NCI-H2171 treated with DMSO at 0.1 percent for 48 hours (cell line): ENCODE measurements around the gene ATG13.

Experiments
- DNase-seq: peaks from one replicate; lab custom pipeline; 2025; lab: John Stamatoyannopoulos, UW

Gene ATG13

DNA sequence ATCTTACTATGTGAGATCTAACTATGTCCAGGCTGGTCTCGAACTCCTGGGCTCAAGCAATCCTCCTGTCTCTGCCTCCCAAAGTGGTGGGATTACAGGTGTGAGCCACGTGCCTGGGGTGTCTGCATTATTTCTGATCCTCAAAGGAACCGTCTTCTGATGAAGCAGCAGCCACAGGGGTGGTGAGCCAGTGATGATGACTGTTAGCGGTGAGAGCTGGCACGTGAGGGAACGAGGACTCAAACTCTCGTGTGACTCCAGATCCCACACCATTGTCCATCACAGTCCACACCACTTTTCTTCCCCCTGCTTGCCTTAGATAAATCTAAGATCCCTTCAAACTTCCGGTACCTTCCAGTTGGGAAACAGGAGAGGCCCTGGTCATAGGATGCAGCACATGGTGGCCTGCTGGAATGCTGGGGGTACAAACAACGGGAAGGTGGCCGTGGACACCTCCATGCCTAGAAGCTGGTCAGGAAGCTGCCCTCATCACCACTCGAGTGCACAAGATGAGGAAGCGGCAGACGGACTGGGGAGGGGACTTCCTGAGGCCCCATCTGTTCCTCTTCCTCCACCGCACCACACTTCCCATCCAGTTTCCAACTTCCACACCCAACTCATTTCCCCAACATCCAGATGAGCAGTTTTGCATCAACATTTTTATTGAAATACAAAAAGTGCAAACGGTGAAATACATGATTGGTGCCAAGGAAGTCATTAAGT lies 59.2 kb downstream of the ATG13 start:
- DNase-seq, result no peak

DNA sequence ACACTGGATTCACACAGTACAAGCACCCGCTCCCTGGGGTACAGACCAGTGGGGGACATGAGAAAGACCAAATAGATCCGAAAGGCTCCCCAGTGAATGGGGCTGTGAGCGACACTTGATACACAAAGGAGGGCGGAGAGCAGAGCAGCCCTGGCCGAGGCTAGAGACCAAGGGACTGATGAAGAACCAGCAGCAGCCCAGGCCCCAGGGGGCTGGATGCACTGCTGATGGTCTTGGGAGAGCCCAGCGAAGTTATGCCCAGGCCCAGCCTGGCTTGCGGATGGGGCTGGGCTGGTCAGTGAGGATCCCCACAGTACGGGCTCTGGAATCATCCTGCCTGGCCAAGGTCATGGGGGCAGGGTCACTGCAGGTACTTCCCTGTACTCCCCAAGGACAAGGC lies 59.8 kb downstream of the ATG13 start:
- no peak for DNase-seq

- DNase-seq, result no peak
These were observed 60.8 kb downstream of the ATG13 start for GRCh38 chr11:46677991-46678740.

- no peak for DNase-seq
These were observed 61.4 kb downstream of the ATG13 start for GRCh38 chr11:46678741-46679130.

DNA sequence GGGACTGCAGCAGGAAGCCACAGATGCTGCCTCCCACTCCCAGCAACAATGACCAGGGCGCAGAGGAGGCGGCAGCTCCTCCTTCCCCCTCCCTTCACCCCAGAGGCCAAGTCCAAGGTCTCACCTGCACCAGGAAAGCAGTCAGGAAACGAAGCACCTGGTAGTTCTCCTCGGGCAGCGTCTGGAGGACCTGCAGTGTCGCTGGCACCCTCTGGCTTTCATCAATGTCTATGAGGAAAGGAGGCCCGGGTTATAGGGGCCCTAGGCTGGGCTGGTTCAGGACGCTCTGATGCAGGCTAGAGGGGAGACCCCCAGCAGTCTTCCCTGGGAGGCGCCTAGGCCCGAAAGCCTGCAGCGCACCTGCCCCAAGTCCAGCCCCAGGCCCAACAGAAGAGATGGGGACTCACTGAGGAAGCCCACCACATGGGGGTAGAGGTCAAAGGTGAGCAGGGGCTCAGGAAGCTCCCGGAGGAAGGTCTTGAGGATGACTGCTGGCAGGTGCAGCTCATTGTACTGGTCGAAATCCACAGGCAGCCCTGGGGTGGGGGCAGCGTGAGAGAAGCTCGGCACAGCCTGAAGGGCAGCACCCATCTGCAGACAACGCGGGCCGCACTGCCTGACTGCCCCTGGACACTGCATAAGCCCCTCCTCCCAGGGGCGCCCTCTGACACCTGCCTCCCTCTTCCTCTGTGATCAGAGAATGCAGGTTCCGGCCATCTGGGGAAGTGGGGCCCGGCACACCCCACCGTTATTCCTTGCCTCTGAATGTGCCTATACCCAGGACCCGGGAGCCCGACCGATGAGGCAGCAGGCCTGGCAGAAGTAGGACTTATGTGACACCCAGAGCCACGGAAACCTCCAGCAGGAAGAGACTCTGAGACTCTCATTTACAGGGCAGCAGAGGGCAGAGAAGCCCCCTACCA lies 62.1 kb downstream of the ATG13 start:
- DNase-seq, result no peak

- no peak for DNase-seq
These were observed 62.9 kb downstream of the ATG13 start for GRCh38 chr11:46680164-46680760.

DNA sequence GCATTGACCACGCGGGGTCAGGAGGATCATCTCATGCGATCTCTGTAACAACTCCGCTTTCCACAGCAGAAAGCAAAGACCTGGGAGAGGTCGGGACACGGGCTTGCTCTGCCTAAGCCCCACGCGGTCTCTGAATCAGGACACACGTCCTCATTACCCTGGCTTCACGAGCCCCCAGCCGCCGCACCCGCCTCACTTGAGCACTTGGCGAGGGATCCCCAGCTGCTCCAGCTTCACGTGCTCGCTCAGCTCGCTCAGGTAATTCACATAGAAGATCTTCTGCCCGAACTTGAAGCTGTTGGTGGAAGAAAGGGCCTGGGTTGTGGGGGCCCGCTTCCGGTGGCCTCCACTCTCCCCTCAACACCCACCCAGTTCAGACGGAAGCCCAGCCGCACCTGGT lies 63.5 kb downstream of the ATG13 start:
- no peak for DNase-seq

DNA sequence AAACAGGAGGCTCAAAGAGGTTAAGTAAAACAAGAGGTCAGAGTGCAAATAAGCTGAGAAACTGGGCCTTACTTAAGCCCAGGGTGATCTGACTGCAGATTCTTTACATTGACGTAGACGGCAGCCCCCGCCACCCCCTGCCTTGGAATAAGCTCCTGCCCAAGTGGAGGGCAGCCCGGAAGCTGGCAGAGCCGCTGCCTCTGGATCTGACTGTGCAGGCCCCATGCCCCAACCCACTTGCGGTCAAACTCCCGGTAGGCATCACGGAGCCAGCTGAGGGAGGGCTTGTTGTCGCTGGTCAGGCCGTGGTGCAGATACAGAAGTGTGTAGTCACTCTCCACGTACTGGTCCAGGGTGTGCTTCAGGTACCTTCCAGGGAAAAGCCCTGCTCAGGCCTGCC lies 64.5 kb downstream of the ATG13 start:
- DNase-seq, result no peak

DNA sequence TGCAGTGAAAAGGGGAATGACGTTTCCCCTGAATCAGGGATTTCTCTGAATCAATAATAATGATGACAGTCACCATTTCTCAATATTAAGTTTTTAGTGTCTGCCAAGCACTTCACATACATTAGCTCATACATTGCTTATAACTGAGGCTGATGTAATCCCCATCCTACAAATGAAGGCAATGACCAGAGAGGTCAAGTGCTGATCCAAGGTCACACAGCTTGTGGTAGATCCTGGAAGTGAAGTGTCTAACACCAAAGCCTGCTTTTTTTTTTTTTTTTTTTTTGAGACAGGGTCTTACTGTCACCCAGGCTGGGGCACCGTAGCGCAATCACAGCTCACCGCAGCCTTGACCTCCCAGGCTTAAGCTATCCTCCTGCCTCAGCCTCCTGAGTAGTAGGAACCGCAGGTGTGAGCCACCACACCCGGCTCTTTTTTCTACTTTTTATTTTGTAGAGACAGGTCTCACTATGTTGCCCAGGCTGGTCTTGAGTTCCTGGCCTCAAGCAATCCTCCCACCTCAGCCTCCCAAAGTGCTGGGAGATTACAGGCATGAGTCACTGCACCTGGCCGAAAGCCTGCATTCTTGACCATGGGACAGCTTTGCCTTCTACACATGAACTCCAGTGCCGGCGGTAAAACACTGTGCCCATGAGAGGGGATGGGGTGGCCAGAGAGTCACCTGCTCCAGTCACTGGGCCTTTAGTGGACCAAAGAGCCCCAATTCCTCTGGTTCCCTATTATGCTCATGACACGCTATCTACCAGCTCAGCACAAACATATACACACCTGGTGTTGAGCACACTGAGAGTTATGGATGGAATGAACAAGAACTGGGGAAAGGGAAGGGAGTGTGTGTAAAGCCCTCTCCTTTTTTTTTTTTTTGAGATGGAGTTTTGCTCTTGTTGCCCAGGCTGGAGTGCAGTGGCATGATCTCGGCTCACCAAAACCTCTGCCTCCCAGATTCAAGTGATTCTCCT lies 65.7 kb downstream of the ATG13 start:
- DNase-seq, result no peak

DNA sequence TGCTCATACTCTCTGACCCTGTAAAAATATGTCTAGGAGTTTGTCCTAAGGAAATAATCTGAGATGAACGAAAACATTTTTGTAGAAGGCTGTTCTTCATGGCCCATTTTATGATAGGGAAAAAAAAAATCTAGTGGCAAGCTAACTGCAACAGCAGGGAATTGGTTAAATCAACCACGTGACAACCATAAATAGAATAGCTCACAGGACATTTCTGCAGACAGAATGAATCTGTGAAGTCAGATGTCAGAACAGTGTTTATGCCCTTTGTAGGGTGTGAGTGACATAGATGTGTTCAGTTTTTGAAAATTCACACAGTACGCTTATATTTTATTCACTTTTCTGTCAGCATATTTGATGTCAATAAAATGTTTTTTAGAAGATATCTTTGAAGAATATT lies 67.0 kb downstream of the ATG13 start:
- DNase-seq, result no peak

- no peak for DNase-seq
These were observed 69.8 kb downstream of the ATG13 start for GRCh38 chr11:46686886-46687795.

- no peak for DNase-seq
These were observed 73.3 kb downstream of the ATG13 start for GRCh38 chr11:46690702-46691101.

DNA sequence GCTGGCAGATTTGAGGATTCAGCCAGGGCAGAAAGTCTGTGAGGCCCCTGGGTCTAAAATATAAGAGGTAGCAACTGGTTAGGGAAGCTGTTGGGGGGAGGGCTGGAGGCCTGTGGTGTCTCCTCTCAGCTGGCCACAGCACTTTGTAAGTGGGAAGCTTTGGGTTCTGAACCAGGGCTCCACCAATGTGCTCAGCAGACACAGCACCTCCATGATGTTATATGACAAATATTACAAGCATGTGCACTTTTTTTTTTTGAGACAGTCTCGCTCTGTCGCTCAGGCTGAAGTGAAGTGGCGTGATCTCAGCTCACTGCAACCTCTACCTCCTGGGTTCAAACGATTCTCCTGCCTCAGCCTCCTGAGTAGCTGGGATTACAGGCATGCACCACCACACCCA lies 75.1 kb downstream of the ATG13 start:
- DNase-seq, result no peak

DNA sequence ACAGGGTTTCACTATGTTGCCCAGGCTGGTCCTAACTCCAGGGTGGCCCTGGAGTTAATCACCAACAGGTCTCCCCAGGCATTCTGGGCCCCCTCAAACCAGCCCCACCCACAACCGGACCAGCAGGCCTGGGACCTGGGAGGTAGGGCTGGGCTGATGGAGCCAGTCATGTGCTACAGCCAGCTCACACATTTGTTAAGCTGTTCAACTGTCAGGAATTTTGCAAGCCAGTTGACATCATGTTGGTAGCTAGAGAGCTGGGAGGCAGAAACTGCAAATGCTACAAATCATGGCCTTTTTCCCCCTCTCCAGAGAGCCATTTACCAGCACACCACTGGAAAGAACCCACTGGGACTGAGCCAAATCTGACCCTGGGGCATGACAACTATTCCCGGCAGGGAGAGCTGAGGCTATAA lies 76.3 kb downstream of the ATG13 start:
- DNase-seq, result no peak

GRCh38 chr11:46694072-46694471 lies 76.7 kb downstream of the ATG13 start:
- DNase-seq, result no peak

- DNase-seq, result no peak
These were observed 77.3 kb downstream of the ATG13 start for GRCh38 chr11:46694607-46695006.

DNA sequence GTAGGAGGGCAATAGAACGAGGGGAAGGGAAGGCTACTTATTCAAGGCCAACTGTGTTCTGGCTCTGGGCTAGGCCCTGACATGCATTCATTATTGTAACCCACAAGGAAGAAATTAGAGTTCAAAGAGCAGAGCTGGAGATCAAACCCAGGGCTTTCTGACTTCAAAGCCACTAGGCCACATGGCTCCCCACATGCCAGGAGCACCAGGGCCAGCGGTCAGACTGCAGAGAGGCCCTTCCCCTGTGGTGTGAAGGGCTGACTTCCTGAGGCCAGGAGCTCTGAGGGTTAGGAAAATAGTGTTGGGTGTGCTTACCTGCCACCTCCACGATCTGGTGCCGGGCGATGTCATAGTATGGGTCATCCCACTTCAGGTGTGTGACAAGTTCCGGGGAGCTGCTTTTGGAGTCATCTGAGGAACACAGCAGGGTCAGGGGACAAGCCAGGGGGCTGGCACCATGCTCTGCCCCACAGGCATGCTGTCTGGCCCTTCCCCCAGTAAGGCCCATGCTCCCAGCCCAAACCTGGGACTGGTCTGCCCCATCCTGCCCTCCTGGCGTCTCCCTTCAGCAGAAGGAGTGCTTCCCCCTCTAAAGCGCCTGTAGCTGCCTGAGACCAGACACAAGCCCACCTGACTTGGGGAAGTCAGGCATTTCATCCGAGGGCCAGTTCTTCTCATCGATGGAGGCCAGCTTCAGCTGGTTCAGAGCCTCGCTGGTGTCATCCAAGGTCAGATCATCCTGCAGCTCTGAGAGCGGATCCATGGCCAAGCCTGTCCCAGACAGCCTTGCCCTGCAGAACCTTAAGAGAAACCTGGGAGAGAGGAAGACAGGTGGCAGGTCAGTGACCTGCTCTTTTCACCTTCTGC lies 78.2 kb downstream of the ATG13 start:
- no peak for DNase-seq

GRCh38 chr11:46696212-46696558 lies 78.8 kb downstream of the ATG13 start:
- DNase-seq, result no peak

DNA sequence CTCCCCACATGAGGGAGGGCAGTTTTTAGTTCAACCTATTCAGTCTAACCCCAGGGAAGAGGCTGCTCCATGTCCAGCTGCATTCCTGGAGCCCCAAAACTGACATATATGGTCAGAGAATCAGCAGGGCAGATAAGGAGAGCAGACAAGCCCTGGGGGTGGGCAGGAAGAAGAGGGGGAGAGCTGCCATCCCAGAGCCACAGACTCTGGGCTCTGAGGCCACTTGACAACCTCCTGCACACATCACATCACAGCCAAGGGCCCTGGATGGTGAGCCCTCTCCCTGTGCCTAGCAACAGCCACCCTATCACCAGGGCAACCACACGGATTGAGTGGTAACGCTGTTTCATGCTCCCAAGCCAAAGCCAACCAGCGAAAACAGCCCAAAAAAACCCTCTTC lies 80.0 kb downstream of the ATG13 start:
- no peak for DNase-seq
